Upper lobe of right lung (tissue), 1 donor: ENCODE data around the gene NEGR1. TPM values are rescaled to one million over a fixed set of nuclear protein-coding genes. Genes with fewer than 3 reads are reported as not detected.

ENCODE experiments used
- ATAC-seq: fragments of 200-7000 bp; cut with Tn5 transposase; one replicate; pipeline ENCODE4 v1.9.1; 2020; ENCODE audit warnings: mild to moderate bottlenecking, moderate library complexity
- DNase-seq: peaks from one replicate; pipeline ENCODE4 v3.0.0-alpha.2; 2020
- H3K27ac ChIP-seq: fragments of 200-600 bp; one replicate; pipeline ENCODE4 v1.8.0; 2022
- H3K27me3 ChIP-seq: fragments of 200-600 bp; one replicate; pipeline ENCODE4 v1.8.0; 2022; ENCODE audit warnings: mild to moderate bottlenecking
- H3K36me3 ChIP-seq: fragments of 200-600 bp; one replicate; pipeline ENCODE4 v1.8.0; 2022
- H3K4me1 ChIP-seq: fragments of 200-600 bp; one replicate; pipeline ENCODE4 v1.8.0; 2022
- H3K4me3 ChIP-seq: fragments of 200-600 bp; one replicate; pipeline ENCODE4 v1.8.0; 2022; ENCODE audit warnings: mild to moderate bottlenecking
- H3K9me3 ChIP-seq: fragments of 200-600 bp; one replicate; pipeline ENCODE4 v1.8.0; 2022
- CTCF ChIP-seq: fragments of 200-600 bp; IDR thresholded peaks from one replicate; pipeline ENCODE4 v1.8.0; 2022; ENCODE audit warnings: antibody characterized with exemption
- intact Hi-C: fragments of 100-400 bp; cut with DNase I; formaldehyde crosslinking; loops from one replicate; pipeline ENCODE4 v1.11.0; 2022
- total RNA-seq: library from RNA; stranded (reverse); fragmentation: NEBNext Ultra II Directional; extraction: Animal tissue kit (Norgen Biotek cat#: 25700); gene quantifications from one replicate; pipeline ENCODE4 v1.2.1, GENCODE V29; 2021
- donor health status: DM: no; HTN: yes; CAD: no; lungs with severe emphysema.

Gene NEGR1
- total RNA-seq, 1 donor from 2014 or later: 21.4 TPM

GRCh38 chr1:71509051-71509595 is 773.2 kb downstream of the NEGR1 start:
- ATAC-seq (no peak), DNase-seq (no peak)
- H3K4me1 ChIP-seq: no peaks in the 10 kb centered on the region
- no peaks in the 10 kb centered on the region for H3K36me3 ChIP-seq
- H3K27ac ChIP-seq: no peak overlapping the region
- intact Hi-C loops: no loop called here
- no peaks in the 10 kb centered on the region for H3K27me3 ChIP-seq
- no peaks in the 10 kb centered on the region for H3K9me3 ChIP-seq
- no peak overlapping the region for H3K4me3 ChIP-seq
- no peak for TF ChIP-seq CTCF

GRCh38 chr1:71502006-71502405 is 780.3 kb downstream of the NEGR1 start:
- H3K36me3 ChIP-seq: no peaks in the 10 kb centered on the region
- intact Hi-C loops: no loop called here
- no peaks in the 10 kb centered on the region for H3K9me3 ChIP-seq
- no peak overlapping the region for H3K27ac ChIP-seq
- ATAC-seq: peak; percentile 45
- H3K4me3 ChIP-seq: no peak overlapping the region
- no peaks in the 10 kb centered on the region for H3K4me1 ChIP-seq
- peak; percentile 21 for DNase-seq
- H3K27me3 ChIP-seq: no peaks in the 10 kb centered on the region
- TF ChIP-seq CTCF: no peak

- H3K36me3 ChIP-seq: no peaks in the 10 kb centered on the region
- intact Hi-C loops: no loop called here
- no peak overlapping the region for H3K4me3 ChIP-seq
- TF ChIP-seq CTCF: no peak
- H3K9me3 ChIP-seq: no peaks in the 10 kb centered on the region
- no peak overlapping the region for H3K27ac ChIP-seq
- no peak for ATAC-seq
- no peaks in the 10 kb centered on the region for H3K27me3 ChIP-seq
- no peak for DNase-seq
- H3K4me1 ChIP-seq: no peaks in the 10 kb centered on the region
These were observed 783.8 kb downstream of the NEGR1 start for GRCh38 chr1:71498542-71498941.

- no peaks in the 10 kb centered on the region for H3K36me3 ChIP-seq
- no peaks in the 10 kb centered on the region for H3K4me1 ChIP-seq
- H3K4me3 ChIP-seq: no peak overlapping the region
- ATAC-seq (no peak), DNase-seq (no peak)
- no peak overlapping the region for H3K27ac ChIP-seq
- H3K9me3 ChIP-seq: no peaks in the 10 kb centered on the region
- no peaks in the 10 kb centered on the region for H3K27me3 ChIP-seq
- TF ChIP-seq CTCF: no peak
- intact Hi-C loops: no loop called here
These were observed 788.2 kb downstream of the NEGR1 start for GRCh38 chr1:71494163-71494562.

- no peaks in the 10 kb centered on the region for H3K27me3 ChIP-seq
- H3K4me3 ChIP-seq: peak overlapping the region; percentile 17
- no peak for TF ChIP-seq CTCF
- ATAC-seq (no peak), DNase-seq (no peak)
- intact Hi-C loops: no loop called here
- no peaks in the 10 kb centered on the region for H3K9me3 ChIP-seq
- H3K27ac ChIP-seq: no peak overlapping the region
- H3K36me3 ChIP-seq: no peaks in the 10 kb centered on the region
- H3K4me1 ChIP-seq: no peaks in the 10 kb centered on the region
These were observed 789.9 kb downstream of the NEGR1 start for GRCh38 chr1:71492298-71493041.
